HG03039 (cell line): ENCODE results near the gene RCBTB2.
"Not testable (repeated sequence)": the region's sequence is repeated elsewhere in the genome, so short reads cannot be mapped to it uniquely, and the experiment has no call there.

Experiments
- ATAC-seq: cut with Tn5 transposase; IDR thresholded peaks from one replicate; pipeline ENCODE4 v1.9.1; 2021; ENCODE audit warnings: mild to moderate bottlenecking, moderate library complexity; ENCODE audit not compliant: unreplicated experiment

The RCBTB2 gene

GRCh38 chr13:48456546-48456945, 76.3 kb downstream of the RCBTB2 start:
- no peak for ATAC-seq

- ATAC-seq = not testable (repeated sequence)
Observed at GRCh38 chr13:48451196-48451595, 81.7 kb downstream of the RCBTB2 start.

GRCh38 chr13:48449656-48450055, 83.2 kb downstream of the RCBTB2 start:
- no peak for ATAC-seq

- no peak for ATAC-seq
Observed at GRCh38 chr13:48448959-48449614, 83.8 kb downstream of the RCBTB2 start.

GRCh38 chr13:48448285-48448958, 84.5 kb downstream of the RCBTB2 start:
- ATAC-seq = no peak

- no peak for ATAC-seq
Observed at GRCh38 chr13:48446464-48446863, 86.4 kb downstream of the RCBTB2 start.

GRCh38 chr13:48443442-48444208, 89.3 kb downstream of the RCBTB2 start:
- no peak for ATAC-seq
